Inflammatory macrophage treated with lipopolysaccharide for 1 hour (primary cell): ENCODE measurements around the gene SLC22A16.
"Not testable (repeated sequence)": the region's sequence is repeated elsewhere in the genome, so short reads cannot be mapped to it uniquely, and the experiment has no call there.

Experiments
- DNase-seq, 2 donors: peaks; one replicate each; pipeline ENCODE4 v3.0.0-alpha.2; 2020 to 2022

The SLC22A16 gene

GRCh38 chr6:110476046-110476849 lies at the start of gene SLC22A16:
Gene SLC22A16 (minus strand): TSS chr6:110476613. CDS start chr6:110476574, 39 bp downstream.
- peak in 1 of 2 donors; percentile 15 for DNase-seq

GRCh38 chr6:110525001-110525400 lies 48.6 kb upstream of the SLC22A16 start:
- DNase-seq, result no peak

- DNase-seq, result no peak
These were observed 47.9 kb upstream of the SLC22A16 start for GRCh38 chr6:110524305-110524704.

- DNase-seq, result no peak
These were observed 47.1 kb upstream of the SLC22A16 start for GRCh38 chr6:110523451-110524021.

GRCh38 chr6:110522427-110522826 lies 46.0 kb upstream of the SLC22A16 start:
- DNase-seq, result no peak

GRCh38 chr6:110520992-110521543 lies 44.7 kb upstream of the SLC22A16 start:
- no peak for DNase-seq

- DNase-seq, result no peak
These were observed 44.0 kb upstream of the SLC22A16 start for GRCh38 chr6:110520209-110520965.

GRCh38 chr6:110517601-110518281 lies 41.3 kb upstream of the SLC22A16 start:
- DNase-seq, result no peak

GRCh38 chr6:110517034-110517433 lies 40.6 kb upstream of the SLC22A16 start:
- DNase-seq, result no peak

- DNase-seq, result no peak
These were observed 38.4 kb upstream of the SLC22A16 start for GRCh38 chr6:110514818-110515217.

GRCh38 chr6:110512991-110513390 lies 36.6 kb upstream of the SLC22A16 start:
- peak; percentile 55 to 61 for DNase-seq

GRCh38 chr6:110512549-110512948 lies 36.1 kb upstream of the SLC22A16 start:
- not testable (repeated sequence) for DNase-seq

- DNase-seq, result no peak
These were observed 35.0 kb upstream of the SLC22A16 start for GRCh38 chr6:110511401-110511800.

GRCh38 chr6:110509617-110510241 lies 33.3 kb upstream of the SLC22A16 start:
- DNase-seq, result peak; percentile 74 to 90

- DNase-seq, result not testable (repeated sequence)
These were observed 28.5 kb upstream of the SLC22A16 start for GRCh38 chr6:110504891-110505290.

GRCh38 chr6:110495949-110496348 lies 19.5 kb upstream of the SLC22A16 start:
- DNase-seq, result peak; percentile 26 to 86

GRCh38 chr6:110493253-110493800 lies 16.9 kb upstream of the SLC22A16 start:
- DNase-seq, result no peak

GRCh38 chr6:110492584-110492983 lies 16.2 kb upstream of the SLC22A16 start:
- peak; percentile 47 to 91 for DNase-seq

GRCh38 chr6:110491644-110492317 lies 15.4 kb upstream of the SLC22A16 start:
- peak; percentile 53 to 80 for DNase-seq

GRCh38 chr6:110491299-110491643 lies 14.9 kb upstream of the SLC22A16 start:
- DNase-seq, result no peak

- DNase-seq, result no peak
These were observed 13.7 kb upstream of the SLC22A16 start for GRCh38 chr6:110490110-110490509.
